Transverse colon (tissue), 4 donors: ENCODE measurements around the gene R3HDM4.

Experiments
- CTCF ChIP-seq, 5 experiments: fragments of 200-600 bp in 3 of 5; fragments of 450-650 bp in 2 of 5; sonication (generic) in 3 of 5; IDR thresholded peaks; 1 replicate in 2 of 5; 2 replicates in 3 of 5; pipeline ENCODE4 v1.5.1; 2016 to 2017; ENCODE audit warnings: antibody characterized with exemption in 5 of 5, inconsistent platforms in 3 of 5, mild to moderate bottlenecking in 2 of 5, moderate library complexity in 1 of 5
- POLR2A ChIP-seq: fragments of 450-650 bp; IDR thresholded peaks from one replicate; pipeline ENCODE4 v1.6.1; 2016; ENCODE audit warnings: antibody characterized with exemption, mild to moderate bottlenecking, moderate library complexity
- POLR2AphosphoS5 ChIP-seq, 3 donors: sonication (generic); formaldehyde crosslinking; IDR thresholded peaks; one replicate each; pipeline ENCODE4 v1.6.1; 2016; ENCODE audit warnings: antibody characterized with exemption in 3 of 3

- TF ChIP-seq POLR2A: no peak
- no peak for TF ChIP-seq POLR2AphosphoS5 (IDR thresholded peaks at IDR 0.05)
- TF ChIP-seq CTCF (IDR thresholded peaks at IDR 0.05): no peak
Observed at GRCh38 chr19:916645-917322, 3.8 kb upstream of the R3HDM4 start.
